NCI-H510A treated with DMSO at 0.1 percent for 48 hours (cell line): ENCODE data around the gene MAP3K9.
"Not testable (repeated sequence)": the region's sequence is repeated elsewhere in the genome, so short reads cannot be mapped to it uniquely, and the experiment has no call there.

Experiments used
- DNase-seq: peaks from one replicate; lab custom pipeline; 2025; lab: John Stamatoyannopoulos, UW

The MAP3K9 gene

GRCh38 chr14:70809225-70810219 lies at the start of gene MAP3K9:
MAP3K9 (minus strand) TSS chr14:70809513; CDS start chr14:70809171, 342 bp downstream.
- peak; percentile 96 for DNase-seq

- DNase-seq = no peak
Observed at GRCh38 chr14:70858641-70859040, 49.3 kb upstream of the MAP3K9 start.

GRCh38 chr14:70857496-70857890 lies 48.2 kb upstream of the MAP3K9 start:
- no peak for DNase-seq

- no peak for DNase-seq
Observed at GRCh38 chr14:70856851-70857495, 47.7 kb upstream of the MAP3K9 start.

GRCh38 chr14:70855486-70855885 lies 46.2 kb upstream of the MAP3K9 start:
- DNase-seq = no peak

- DNase-seq = not testable (repeated sequence)
Observed at GRCh38 chr14:70853658-70854057, 44.3 kb upstream of the MAP3K9 start.

GRCh38 chr14:70847406-70848090 lies 38.2 kb upstream of the MAP3K9 start:
- DNase-seq = no peak

- DNase-seq = no peak
Observed at GRCh38 chr14:70845601-70846000, 36.3 kb upstream of the MAP3K9 start.

GRCh38 chr14:70842851-70843462 lies 33.6 kb upstream of the MAP3K9 start:
- DNase-seq = no peak

- DNase-seq = no peak
Observed at GRCh38 chr14:70838076-70838475, 28.8 kb upstream of the MAP3K9 start.

- no peak for DNase-seq
Observed at GRCh38 chr14:70836946-70837345, 27.6 kb upstream of the MAP3K9 start.

GRCh38 chr14:70833884-70834283 lies 24.6 kb upstream of the MAP3K9 start:
- no peak for DNase-seq

GRCh38 chr14:70832561-70833305 lies 23.4 kb upstream of the MAP3K9 start:
- DNase-seq = no peak

GRCh38 chr14:70830998-70831781 lies 21.9 kb upstream of the MAP3K9 start:
- DNase-seq = no peak

GRCh38 chr14:70828188-70828587 lies 18.9 kb upstream of the MAP3K9 start:
- DNase-seq = no peak

GRCh38 chr14:70827752-70828151 lies 18.4 kb upstream of the MAP3K9 start:
- no peak for DNase-seq

GRCh38 chr14:70827347-70827746 lies 18.0 kb upstream of the MAP3K9 start:
- DNase-seq = no peak

GRCh38 chr14:70823281-70823680 lies 14.0 kb upstream of the MAP3K9 start:
- DNase-seq = no peak

- peak; percentile 54 for DNase-seq
Observed at GRCh38 chr14:70822530-70823185, 13.3 kb upstream of the MAP3K9 start.
